ENCODE data around the gene UBAC2. TPM values are rescaled to one million over a fixed set of nuclear protein-coding genes. Genes with fewer than 3 reads are reported as not detected.

Gene UBAC2
- total and polyA plus RNA-seq, 10 donors, result 49.3 to 82.1 (median 66.2) TPM

GRCh38 chr13:99272481-99272880, 71.8 kb downstream of the UBAC2 start:
- 91 to 100% (median 93%) methylated on average over 2 of the region's 2 CpGs for WGBS, 5 donors
- peaks cover 0 to 9% (median 7%) of the 10 kb centered on the region in 8 donors for H3K9me3 ChIP-seq
- intact Hi-C loops (cut with DNase I; ENCODE audit: low total_unique reads), result loop anchor here (5.0 to 10.0 kb wide), 3 partner anchors 112 to 232 kb away; partner anchors contain the start of gene TM9SF2
- peak overlapping the region in 6 of 8 donors; percentile 63 to 89 (median 80) for H3K27ac ChIP-seq
- TF ChIP-seq CTCF (IDR thresholded peaks at IDR 0.05 in 8 of 11, conservative IDR thresholded peaks at IDR 0.05 in 3 of 11) (no peak), POLR2AphosphoS5 (IDR thresholded peaks at IDR 0.05) (no peak), POLR2A (IDR thresholded peaks at IDR 0.05) (no peak)
- H3K27me3 ChIP-seq (replicated peaks in 1 of 7), result no peaks in the 10 kb centered on the region
- H3K4me3 ChIP-seq, result no peak overlapping the region
- DNase-seq, result no peak
- peaks cover 0 to 12% (median 7%) of the 10 kb centered on the region in 6 donors for H3K36me3 ChIP-seq
- peaks cover 0 to 88% (median 66%) of the 10 kb centered on the region in 6 donors for H3K4me1 ChIP-seq

DNA sequence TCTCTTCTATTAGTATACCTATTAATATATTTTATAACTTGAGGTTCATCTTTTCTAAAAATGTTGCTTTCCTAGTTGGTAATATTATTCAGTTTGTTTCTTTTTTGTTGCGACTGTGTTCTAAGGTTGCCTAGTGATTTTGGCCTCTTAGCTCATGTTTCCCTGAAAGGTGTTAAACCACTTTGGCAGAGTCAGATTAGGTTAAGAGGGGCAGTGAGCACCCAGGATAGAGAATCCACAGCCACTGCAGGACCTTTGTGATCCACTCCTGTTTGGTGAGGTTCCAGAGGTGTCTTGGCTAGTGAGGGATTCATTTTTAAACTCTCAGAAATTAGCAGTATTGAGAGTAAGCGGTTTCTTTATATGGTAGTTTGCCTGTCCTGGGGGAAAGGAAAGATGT, 72.5 kb downstream of the UBAC2 start:
- TF ChIP-seq CTCF (IDR thresholded peaks at IDR 0.05 in 8 of 11, conservative IDR thresholded peaks at IDR 0.05 in 3 of 11) (no peak), POLR2A (IDR thresholded peaks at IDR 0.05) (no peak), POLR2AphosphoS5 (IDR thresholded peaks at IDR 0.05) (no peak)
- H3K27ac ChIP-seq, result peak overlapping the region in 4 of 8 donors; percentile 79 to 89 (median 82)
- no peaks in the 10 kb centered on the region for H3K27me3 ChIP-seq (replicated peaks in 1 of 7)
- peaks cover 0 to 9% (median 7%) of the 10 kb centered on the region in 8 donors for H3K9me3 ChIP-seq
- peaks cover 0 to 6% (median under 1%) of the 10 kb centered on the region in 6 donors for H3K36me3 ChIP-seq
- H3K4me1 ChIP-seq, result peaks cover 0 to 95% (median 72%) of the 10 kb centered on the region in 6 donors
- H3K4me3 ChIP-seq, result no peak overlapping the region
- intact Hi-C loops (cut with DNase I; ENCODE audit: low total_unique reads), result loop anchor here (5.0 to 10.0 kb wide), 3 partner anchors 112 to 232 kb away; partner anchors contain the start of gene TM9SF2
- DNase-seq, result no peak
- WGBS, 5 donors, result 89 to 95% (median 93%) methylated on average over 2 of the region's 2 CpGs

GRCh38 chr13:99275093-99275469, 74.4 kb downstream of the UBAC2 start:
- Histone ChIP-seq H3K27ac (peak overlapping the region in 4 of 8 donors; percentile 22 to 82 (median 49)), H3K4me1 (peaks cover 0 to 99% (median 81%) of the 10 kb centered on the region in 6 donors), H3K4me3 (no peak overlapping the region), H3K36me3 (peaks cover 0 to 9% (median 0%) of the 10 kb centered on the region in 6 donors), H3K9me3 (peaks cover 0 to 9% (median 7%) of the 10 kb centered on the region in 8 donors), H3K27me3 (replicated peaks in 1 of 7) (no peaks in the 10 kb centered on the region)
- no peak for DNase-seq
- intact Hi-C loops (cut with DNase I; ENCODE audit: low total_unique reads), result loop anchor here (10.0 kb wide), 2 partner anchors 110 to 230 kb away; partner anchors contain the start of gene TM9SF2
- 12 to 25% (median 17%) methylated on average over 1 of the region's 1 CpG for WGBS, 5 donors
- TF ChIP-seq CTCF (IDR thresholded peaks at IDR 0.05 in 8 of 11, conservative IDR thresholded peaks at IDR 0.05 in 3 of 11) (no peak), POLR2AphosphoS5 (IDR thresholded peaks at IDR 0.05) (peak in 1 of 3 donors; percentile 43), POLR2A (IDR thresholded peaks at IDR 0.05) (no peak)

DNA sequence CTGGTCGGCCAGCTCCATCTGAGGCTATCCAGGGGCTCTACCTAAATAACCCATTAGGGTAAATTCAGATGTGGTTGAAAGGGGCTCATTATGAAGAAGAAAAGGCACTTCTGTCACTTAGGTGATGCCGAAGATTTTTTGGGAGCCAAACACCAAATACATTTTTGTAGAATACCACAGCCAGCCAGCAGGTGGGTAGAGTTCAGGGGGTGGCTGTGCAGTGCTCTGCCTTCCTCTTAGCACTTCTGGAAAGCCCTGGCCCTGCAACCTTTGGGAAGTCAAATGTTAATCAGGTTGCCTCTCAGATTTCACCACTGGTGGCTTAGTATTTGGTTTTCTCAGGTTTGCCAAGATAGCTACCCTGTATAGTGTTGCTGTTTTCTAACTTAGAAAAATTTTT, 76.1 kb downstream of the UBAC2 start:
- Histone ChIP-seq H3K27me3 (replicated peaks in 1 of 7) (no peaks in the 10 kb centered on the region), H3K4me3 (no peak overlapping the region), H3K4me1 (peaks cover 7 to 99% (median 81%) of the 10 kb centered on the region in 6 donors), H3K36me3 (peaks cover 0 to 14% (median 0%) of the 10 kb centered on the region in 6 donors), H3K9me3 (peaks cover 0 to 9% (median 7%) of the 10 kb centered on the region in 8 donors), H3K27ac (peak overlapping the region in 3 of 8 donors; percentile 58 to 89 (median 89))
- no peak for TF ChIP-seq POLR2AphosphoS5 (IDR thresholded peaks at IDR 0.05)
- TF ChIP-seq POLR2A (IDR thresholded peaks at IDR 0.05), result no peak
- no peak for TF ChIP-seq CTCF (IDR thresholded peaks at IDR 0.05 in 8 of 11, conservative IDR thresholded peaks at IDR 0.05 in 3 of 11)
- intact Hi-C loops (cut with DNase I; ENCODE audit: low total_unique reads), result loop anchor here (10.0 kb wide), 2 partner anchors 108 to 228 kb away; partner anchors contain the start of gene TM9SF2
- DNase-seq, result no peak
- 67 to 83% (median 79%) methylated on average over 2 of the region's 2 CpGs for WGBS, 5 donors

All from spleen (tissue), 11 donors.